Heart left ventricle (tissue), 13 donors: ENCODE data around the gene MVD.

ENCODE experiments used
- POLR2A ChIP-seq, 2 donors: fragments of 450-650 bp; IDR thresholded peaks; one replicate each; pipeline ENCODE4 v1.6.1; 2017; ENCODE audit warnings: antibody characterized with exemption in 2 of 2, mild to moderate bottlenecking in 2 of 2, moderate library complexity in 2 of 2
- TF ChIP-seq, protein P1 (sequence below), 12 donors: fragments of 200-600 bp; sonication (generic) in 4 of 12; IDR thresholded peaks; one replicate each; pipeline versions ENCODE4 v1.5.0 to v1.8.0; 2018 to 2022; ENCODE audit warnings: antibody characterized with exemption in 12 of 12, mild to moderate bottlenecking in 5 of 12
- donor health status: ischemic (EF 13 %, LVEDD 7.1; RV severe dilation, severe dysfunction).
- donor health status: DM: no; HTN: yes; CAD: no.
- donor health status: DM: no; HTN: no; CAD: no.
- donor health status: ischemic (EF 25% LVEDD 6.9; RV normal size, moderate dysfunction).
- donor health status: ischemic (EF 25% LVEDD 5.7; RV mildly dilated, moderate dysfunction).
- donor health status: ischemic (EF 35%, LVEDD 5.7; RV mildly dilated, moderate dysfunction).
- donor health status: nonischemic (EF 11% LVEDD 7.7; RV severe dilation, severe dysfunction).
- donor health status: DM: yes; HTN: yes; CAD: no.
- donor health status: PGD.
- donor health status: ischemic (EF 29% LVEDD 5.4; RV normal size, mild dysfunction).
- donor health status: nonischemic (EF 23%, LVEDD 6.1; RV moderate dilation, normal function).

DNA sequence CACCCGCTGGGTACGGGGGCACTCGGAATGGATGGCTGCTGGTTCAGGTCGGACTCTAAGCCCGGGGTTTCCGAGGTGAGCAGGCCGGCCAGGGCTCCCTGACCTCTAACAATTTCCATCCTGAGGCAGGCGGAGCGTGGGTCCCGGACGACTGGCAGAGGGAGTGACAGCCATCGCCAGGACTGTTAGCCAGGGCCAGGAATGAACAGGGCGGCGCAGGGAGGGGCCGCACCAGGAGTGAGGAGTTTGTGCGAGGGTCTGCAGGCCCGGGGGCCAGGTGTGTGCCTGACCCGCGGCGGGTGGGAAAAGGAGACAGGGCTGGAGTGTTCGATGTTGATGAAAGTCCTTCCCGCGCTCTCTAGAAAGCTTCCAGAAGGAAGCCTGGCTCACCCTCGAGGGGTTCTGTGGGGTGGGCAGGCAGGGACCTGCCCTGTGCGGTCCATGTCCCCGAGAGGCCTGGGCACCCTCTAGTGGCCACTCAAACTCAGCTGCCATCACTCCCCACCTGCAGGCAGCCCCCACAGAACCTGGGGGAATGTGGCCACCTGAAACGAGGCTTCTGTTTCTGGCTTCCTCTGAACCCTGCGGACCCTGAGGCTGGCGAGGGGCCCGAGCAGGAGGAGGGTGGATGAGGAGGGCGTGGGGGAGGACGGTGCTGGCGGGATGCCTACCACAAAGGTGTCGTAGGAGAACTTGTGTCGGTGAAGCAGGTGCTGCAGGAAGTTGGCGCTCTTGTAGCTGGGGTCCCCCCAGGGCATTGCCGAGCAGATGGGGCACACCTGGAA is 35.1 kb upstream of the MVD start:
- TF ChIP-seq, protein P1, sequence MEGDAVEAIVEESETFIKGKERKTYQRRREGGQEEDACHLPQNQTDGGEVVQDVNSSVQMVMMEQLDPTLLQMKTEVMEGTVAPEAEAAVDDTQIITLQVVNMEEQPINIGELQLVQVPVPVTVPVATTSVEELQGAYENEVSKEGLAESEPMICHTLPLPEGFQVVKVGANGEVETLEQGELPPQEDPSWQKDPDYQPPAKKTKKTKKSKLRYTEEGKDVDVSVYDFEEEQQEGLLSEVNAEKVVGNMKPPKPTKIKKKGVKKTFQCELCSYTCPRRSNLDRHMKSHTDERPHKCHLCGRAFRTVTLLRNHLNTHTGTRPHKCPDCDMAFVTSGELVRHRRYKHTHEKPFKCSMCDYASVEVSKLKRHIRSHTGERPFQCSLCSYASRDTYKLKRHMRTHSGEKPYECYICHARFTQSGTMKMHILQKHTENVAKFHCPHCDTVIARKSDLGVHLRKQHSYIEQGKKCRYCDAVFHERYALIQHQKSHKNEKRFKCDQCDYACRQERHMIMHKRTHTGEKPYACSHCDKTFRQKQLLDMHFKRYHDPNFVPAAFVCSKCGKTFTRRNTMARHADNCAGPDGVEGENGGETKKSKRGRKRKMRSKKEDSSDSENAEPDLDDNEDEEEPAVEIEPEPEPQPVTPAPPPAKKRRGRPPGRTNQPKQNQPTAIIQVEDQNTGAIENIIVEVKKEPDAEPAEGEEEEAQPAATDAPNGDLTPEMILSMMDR (IDR thresholded peaks at IDR 0.05): peak in 10 of 12 donors; percentile 15 to 42 (median 26)
- TF ChIP-seq POLR2A (IDR thresholded peaks at IDR 0.05): no peak
